NCI-H187 treated with DMSO at 0.1 percent for 48 hours (cell line): ENCODE results near the gene SLC22A5.

ENCODE experiments used
- DNase-seq: peaks from one replicate; lab custom pipeline; 2025; lab: John Stamatoyannopoulos, UW

The SLC22A5 gene

DNA sequence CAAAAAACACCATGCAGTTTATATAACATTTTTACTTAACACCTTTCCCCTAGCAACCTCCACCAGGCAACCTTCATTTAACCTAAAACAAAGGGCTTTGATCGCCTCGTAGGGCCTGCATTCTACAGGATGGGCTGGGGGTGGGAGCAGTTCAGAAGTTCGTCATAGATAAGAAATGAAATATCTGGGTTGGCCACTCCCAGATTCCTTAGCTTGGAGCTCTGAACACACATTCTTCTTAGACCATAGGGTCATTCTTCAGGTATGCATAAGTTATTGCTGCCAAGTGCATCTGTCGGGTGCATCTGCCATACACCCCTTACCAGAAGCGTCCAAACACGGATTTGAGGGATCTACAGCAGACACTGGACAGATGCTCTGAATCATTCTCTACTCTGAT, 4.3 kb upstream of the SLC22A5 start:
- no peak for DNase-seq

DNA sequence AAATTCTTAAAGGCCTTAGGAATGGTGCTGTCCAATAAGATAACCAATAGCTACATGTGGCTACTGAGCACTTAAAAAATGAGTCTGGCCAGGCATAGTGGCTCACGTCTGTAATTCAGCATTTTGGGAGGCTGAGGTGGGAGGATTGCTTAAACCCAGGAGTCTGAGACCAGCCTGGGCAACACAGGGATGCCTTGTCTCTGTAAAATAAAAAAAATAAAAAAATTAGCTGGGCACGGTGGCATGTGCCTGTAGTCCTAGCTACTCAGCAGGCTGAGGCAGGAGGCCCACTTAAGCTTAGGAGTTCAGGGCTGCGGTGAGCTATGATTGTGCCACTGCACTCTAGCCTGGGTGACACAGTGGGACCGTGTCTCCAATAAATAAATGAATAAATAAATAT, 1.3 kb upstream of the SLC22A5 start:
- DNase-seq: no peak

DNA sequence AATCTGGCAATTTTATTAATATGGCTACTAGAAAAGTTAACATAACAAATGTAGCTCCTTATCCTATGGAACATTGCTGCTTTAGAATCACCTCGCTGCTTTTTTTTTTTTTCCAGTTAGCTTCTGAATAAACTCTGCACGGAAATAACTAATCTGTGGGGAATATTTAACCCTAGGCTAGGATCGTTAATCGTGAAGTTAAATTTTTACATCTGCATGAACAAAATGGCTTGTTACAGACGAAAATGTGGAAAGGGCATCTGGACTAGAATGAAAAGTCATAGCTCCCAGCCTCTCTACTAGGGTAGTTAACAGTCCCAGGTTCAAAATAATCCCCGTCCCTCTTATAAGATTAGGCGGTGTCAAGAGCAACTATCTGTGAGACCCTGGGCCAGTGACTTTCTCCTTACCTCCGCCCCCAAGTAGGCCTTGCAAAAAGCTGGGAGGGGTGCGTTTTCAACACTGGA, 470 bp upstream of the SLC22A5 start:
- DNase-seq: no peak

DNA sequence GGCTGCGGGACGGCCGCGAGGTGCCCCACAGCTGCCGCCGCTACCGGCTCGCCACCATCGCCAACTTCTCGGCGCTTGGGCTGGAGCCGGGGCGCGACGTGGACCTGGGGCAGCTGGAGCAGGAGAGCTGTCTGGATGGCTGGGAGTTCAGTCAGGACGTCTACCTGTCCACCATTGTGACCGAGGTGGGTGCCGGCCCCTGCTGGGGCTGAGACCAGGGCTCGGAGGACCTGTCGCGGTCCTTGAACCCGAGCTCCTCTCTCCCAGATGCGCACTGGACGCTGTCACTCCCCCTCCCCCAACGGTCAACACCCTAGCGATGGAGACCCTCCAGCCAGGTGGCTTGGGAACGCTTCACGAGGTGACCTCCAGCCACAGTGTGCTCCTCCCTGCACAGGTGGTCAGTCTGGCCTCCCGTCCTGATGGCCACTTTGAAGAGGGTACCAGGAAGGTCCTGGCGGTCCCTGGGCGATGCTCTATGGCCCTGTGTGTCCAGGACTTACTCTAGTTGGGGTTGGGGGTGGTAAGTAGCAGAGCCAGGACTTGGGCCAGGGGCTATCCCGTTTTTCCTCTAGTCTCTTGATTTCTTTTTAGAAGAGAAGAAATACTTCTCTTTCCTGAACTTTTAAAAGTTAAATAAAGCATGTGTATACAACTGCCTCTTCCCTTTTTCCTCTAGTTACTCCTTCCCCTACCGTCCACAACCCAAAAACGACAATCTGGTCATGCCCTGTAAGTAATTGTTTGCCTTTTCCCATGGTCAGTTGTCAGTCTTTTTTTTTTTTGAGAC, 866 bp downstream of the SLC22A5 start:
- DNase-seq: no peak

DNA sequence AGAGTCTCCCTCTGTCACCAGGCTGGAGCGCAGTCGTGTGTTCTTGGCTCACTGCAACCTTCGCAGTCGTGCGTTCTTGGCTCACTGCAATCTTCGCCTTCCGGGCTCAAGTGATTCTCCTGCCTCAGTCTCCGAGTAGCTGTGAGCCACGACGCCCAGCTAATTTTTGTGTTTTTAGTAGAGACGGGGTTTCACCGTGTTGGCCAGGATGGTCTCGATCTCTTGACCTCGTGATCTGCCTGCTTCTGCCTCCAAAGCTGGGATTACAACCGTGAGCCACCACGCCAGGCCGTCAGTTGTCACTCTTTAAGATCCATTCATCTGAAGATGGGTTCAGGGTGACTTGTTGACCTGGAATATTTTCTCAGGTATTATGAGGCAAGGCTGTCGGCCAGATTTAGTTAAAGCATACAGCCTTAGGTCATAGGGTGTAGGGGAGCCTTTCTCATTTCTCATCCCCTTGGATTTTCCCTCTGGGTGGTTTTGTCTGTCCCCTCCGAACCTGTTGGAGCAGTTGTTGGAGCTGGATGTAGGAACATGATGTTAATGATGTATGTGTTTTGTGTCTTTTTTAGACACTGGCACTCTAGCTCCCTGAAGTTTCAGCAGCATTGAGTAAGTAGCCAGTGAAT, 1.6 kb downstream of the SLC22A5 start:
- no peak for DNase-seq

DNA sequence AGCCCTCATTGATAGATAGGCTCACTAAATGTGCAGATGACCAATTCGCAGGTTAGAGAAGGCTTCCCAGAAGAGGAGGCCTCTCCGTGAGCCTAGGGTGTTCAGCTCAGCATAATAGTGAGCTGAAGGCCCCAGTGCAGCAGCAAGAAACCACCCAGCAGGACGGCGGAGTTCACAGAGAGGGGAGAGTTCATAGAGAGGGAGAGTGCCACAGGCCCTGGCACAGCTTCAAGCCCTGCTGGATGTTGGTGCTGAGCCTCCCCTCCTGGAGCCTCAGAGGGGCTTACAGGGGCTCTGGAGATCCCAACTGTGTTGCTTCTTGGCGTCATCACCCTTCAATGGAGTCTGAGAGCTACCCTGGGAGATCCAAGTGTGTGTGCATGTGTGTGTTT, 2.1 kb downstream of the SLC22A5 start:
- DNase-seq: no peak

DNA sequence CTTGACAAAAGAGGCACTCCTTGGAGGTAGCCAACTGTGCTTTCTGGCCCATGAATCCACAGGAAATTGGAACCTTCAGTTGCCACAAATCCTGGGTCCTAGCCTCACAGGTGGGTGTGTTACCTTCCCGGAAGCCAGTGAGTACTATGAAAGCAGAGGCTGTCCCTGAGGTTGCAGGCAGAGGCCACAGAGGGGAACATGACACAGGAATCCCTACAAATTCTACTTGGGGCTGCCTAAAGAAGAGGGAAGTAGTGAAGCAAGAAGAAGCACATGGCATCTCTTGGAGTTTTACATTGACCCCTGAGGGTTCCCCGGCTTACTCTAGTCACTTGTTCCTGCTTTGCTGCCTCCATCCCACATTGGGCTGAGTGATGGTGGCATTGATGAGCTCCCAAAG, 2.6 kb downstream of the SLC22A5 start:
- DNase-seq: no peak

DNA sequence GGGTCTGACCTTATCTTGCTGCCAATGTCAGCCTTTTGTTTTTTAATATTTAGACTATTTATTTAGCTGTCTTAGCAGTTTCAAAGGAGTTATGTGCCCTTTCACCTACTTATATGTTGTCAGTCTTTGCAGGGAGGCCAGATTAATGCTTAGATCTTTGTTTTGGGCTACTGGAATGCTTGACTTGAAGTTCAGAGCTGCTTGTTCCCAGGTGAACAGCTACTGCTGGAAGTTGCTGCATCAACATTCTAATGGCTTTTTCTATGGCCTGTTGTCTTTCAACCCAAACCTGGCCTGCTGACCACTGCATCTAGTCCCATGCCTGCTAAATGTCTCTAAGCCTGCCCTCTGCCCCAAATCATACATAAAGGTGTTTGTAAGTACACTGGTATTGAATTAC, 3.0 kb downstream of the SLC22A5 start:
- no peak for DNase-seq

DNA sequence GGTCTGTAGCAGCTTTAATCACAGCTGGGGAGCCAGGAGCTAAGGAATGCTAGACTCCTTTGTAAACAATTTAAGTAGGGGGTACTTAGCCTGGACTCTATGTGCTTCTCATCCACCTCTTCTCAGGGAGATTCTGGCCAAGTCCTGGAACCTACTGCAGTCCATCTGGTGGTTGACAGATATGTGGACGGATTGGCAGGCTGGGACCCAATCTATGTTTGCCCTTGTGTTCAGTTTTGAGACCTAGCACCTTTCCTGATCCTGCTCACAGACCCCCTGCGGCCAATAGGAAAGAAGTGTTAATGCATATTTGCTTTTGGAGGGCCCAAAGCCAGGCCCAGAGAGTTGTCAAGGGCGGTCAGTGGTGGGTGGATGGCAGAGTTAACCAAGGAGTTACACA, 6.4 kb downstream of the SLC22A5 start:
- no peak for DNase-seq

DNA sequence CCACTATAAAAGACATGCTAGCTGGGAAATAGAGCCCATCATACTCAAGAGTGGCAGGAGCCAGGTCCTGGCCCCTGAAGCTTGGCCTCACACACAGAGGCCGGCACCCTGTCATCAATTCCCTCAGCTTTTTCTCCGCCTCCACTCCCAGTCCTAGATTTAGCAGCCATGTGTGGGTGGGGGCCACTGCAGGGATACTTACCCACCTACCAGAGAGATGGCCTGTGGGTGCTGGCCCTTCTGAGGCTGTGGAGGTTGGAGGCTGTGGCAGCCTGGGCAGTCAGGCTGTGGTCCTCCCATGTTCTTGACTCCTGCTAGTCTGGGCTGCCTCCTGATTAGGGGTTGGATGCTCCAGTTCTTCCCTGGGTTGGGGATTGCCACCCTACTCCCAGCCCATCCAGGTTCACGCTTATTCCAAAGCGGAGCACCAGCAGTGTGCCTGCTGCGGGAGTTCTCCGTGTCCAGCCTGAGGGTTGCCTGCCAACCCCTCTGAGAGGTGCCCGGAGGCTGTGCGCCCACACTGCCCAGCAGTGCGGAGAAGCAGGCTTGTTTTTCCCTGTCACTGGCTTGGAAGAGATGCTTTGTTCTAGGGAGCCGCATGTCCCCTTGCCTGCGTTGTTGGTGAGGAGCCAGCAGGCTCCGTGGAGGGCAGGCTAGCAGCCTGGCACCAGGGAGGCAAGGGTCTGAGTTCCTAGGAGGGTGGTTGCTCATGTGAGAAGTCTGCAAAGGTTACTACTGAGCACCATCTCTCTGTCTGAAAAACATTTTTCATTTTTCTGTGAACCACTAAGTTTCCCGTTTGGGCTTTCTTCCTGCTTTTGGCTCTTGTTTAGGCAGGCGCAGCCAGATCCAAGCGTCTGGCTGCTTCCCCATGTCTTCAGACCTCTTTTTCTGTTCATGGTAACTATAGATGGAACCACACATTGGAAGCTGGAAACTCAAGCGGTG, 7.5 kb downstream of the SLC22A5 start:
- no peak for DNase-seq

DNA sequence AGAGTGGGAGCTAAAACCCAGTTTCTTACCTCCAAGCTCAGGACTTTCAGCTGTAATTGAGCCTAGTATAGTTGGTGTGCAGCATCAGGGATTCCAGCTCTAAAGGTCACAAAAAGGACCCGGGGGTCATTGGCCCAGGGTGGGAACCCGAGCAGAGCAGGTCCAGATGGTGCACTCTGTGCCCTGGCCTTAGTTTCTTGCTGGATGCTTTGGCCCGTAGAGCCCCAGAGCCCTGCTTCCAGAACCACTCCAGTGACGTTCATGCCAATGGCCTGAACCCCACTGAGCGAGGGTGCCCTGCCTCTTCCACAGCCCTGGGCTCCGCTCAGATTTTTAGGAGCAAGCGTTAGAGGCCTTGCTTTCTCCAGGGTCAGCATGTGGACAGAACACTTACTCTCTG, 8.2 kb downstream of the SLC22A5 start:
- DNase-seq: no peak

DNA sequence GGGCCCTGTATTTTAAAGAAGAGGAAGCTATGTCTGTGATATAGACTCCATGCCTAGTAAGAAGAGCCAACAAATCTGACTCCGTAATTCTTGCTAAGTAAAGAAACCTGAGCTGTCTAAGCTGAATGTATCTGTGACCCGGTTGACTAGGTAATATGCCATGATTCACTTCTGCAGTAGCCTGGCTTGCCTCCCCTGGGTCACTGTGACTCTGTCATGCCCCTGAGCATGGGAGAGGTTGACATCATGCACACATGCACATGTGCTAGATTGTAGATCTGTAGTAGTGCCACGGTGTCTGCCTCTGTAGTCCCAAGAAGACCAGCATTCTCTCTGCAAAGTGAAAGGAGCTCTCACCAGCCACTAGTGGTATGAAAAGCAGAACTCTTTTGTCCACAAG, 9.1 kb downstream of the SLC22A5 start:
- no peak for DNase-seq

DNA sequence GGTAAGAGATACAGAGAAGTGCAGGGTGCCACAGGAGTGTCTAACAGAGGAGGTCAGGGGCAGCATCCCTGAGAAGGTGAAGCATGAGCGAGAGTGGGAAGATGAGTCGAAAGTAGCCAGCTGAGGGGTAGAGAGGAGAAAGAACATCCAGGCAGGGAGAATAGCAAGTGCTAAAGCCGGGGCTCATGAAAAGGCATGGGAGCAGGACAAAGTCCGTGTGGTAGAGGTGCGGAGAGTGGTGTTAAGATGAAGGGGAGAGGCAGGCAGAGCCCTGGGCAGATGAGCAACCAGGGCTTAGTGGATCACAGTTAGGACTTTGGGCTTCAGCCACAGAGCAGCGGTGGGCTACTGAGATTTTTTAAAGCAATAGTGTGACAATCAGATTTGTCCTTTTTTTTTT, 10.5 kb downstream of the SLC22A5 start:
- no peak for DNase-seq

DNA sequence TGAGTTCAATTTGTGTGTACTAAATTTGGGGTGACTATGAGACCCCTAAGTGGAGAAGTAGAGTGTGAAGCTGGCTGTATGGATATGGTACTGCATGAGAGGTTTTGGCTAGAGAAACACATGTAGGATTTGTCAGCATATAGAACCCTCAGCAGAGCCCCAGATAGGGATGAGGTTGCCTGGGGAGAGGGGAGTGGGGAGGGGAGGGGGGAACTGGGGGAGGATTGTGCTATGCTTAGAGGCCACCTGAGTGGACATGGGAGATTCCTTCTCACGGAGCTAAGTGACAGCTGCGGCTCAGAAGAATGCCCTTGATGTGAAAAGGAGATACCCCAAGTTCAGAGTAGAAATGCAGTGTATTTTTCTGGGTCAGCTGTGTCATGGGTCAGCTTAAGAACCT, 11.2 kb downstream of the SLC22A5 start:
- no peak for DNase-seq

DNA sequence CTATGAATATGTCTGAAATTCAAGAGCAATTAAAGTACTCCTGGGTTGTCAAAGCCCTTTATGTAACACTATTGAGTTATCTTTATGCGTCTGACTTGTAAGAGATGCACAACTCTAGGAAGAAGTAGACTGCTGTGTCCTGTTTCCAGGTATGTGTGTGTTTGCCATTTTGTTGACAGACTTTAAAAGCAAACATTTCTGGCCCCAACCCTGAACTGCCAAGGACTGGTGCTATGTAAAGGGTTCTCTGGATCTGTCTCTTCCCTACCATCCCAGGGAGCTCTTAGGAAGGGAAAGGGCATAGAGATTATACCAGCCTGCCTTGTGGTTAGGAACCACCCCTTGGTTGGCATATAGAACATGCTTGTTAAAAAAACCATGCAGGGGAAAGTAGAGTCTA, 12.1 kb downstream of the SLC22A5 start:
- DNase-seq: no peak

DNA sequence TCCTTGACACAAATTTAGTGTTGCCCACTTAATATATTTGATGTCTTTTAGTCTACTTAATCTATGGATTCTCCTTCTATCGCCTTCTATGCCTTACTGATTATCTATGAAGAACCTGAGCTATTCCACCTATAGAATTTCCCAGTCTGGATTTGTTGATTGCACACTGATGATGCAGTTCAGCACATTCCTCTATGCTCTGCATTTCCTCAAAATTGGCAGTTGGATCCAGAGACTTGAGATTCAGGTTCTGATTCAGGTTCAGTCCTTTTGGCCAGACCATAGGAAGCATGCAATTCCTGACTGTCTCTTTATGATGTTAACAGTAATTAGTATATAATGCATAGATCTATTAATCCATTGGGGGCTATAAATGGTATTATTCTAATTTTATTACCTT, 13.8 kb downstream of the SLC22A5 start:
- DNase-seq: no peak

DNA sequence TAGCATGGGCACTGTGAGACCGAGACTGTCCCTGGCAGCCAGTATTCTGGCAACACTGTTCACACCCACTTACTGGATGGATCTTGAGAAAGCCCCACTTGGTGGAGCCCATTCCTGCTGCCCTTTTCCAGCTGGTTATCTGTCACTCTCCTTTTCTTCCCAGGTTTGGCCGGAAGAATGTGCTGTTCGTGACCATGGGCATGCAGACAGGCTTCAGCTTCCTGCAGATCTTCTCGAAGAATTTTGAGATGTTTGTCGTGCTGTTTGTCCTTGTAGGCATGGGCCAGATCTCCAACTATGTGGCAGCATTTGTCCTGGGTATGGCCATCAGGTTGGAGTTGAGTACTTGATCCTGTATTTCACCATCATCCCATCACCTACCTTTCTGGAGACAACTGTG, 14.5 kb downstream of the SLC22A5 start:
- no peak for DNase-seq

DNA sequence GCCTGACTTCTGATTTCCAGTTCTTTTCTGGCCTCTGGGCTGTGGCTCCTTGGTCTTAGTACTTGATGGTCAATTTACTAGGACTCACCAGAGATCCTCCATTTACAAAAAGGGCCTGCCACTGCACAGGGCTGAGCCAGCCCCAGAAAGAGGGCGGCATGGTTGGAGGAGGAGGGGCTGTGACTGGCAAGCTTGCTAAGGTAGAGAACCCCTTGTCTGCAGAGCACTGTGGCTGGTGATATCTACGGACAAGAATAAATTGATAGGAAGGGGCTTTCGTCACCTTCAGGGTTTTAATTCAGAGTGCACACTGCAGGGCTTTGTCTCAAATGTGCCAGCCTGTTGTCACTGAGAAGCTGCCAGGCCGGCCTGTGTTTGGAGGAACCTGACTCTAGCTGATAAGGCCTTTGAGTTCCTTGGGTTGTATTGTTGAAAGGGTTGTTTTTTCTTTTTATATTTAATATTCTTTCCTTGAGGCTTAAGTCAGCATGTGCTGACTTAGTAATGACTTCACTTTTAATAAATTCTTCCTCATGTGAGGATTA, 15.1 kb downstream of the SLC22A5 start:
- no peak for DNase-seq

DNA sequence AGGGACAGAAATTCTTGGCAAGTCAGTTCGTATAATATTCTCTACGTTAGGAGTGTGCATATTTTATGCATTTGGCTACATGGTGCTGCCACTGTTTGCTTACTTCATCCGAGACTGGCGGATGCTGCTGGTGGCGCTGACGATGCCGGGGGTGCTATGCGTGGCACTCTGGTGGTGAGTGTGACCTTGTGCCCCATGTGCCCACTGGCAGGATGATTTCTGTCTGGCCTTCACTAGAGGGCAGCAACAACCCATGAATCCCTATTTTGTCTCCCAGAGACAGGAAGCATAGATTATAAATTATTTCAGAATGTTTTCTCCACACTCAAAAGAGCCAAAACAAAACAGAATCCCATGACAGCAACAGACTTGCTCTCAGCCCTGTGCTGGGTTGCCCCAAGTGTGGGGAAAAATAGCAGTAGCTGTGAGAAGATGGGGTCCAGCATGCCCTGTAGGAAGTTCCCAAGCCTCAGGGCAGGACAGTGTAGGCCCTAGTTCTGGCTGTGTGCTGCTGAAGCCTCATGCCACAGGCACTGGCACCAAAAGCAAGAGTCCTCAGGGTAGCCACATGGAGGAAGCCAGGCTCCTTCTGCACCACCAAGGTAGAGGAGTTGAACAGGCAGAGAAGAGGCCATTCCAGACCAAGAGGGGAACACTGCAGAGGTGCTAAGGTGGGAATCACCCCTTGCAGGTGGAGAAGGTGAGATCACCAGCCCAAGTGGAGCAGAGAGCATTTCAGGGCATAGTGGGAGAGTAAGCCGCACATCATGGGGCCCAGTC, 16.0 kb downstream of the SLC22A5 start:
- DNase-seq: no peak

DNA sequence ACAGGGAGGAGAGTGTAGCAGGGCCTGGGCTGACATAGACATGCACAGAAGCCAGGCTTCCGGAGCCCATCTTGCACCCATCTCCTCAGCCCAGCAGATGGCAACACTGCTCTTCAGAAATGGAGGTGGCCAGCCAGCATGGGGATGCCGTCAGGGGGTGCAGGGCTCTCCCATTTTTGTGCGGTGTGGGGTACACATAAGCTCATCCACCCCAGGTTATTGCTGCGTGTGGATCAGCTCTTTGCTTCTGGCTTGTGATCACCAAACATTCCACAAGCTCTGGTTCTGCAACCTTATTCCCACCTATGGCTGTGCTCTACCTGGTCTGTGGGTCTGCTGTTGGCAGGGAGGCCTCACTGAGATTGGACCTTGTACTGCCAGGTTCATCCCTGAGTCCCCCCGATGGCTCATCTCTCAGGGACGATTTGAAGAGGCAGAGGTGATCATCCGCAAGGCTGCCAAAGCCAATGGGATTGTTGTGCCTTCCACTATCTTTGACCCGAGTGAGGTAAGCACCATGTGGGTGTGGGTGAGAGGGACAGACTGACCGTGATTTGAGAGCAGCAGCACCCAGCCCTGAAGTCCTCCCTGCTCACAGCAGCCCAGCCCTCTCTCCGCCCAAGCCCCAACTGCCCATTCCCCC, 17.3 kb downstream of the SLC22A5 start:
- no peak for DNase-seq

DNA sequence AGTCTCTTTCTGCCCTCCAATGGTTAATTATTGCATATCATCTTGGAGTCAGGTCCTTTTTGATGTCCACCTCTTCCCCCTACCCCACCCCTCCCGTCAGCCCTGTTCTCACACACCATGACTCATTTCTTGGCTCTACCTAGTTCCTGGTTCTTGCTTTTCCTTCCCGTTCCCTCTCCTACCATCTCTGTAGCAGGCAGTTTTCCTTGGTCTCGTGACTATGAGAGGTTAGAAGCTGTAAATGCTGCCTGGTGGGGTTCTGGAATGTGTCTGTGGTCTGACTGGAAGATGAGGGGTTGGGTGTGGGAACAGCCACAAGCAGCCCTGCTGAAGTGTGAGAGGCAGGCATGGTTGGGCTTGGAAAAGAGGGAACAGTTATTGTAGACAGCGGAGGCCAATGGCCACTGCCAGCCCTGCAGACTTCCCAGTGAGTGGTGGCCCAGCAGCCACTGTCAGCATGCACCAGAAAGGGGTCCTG, 18.2 kb downstream of the SLC22A5 start:
- no peak for DNase-seq
